ENCODE measurements around the gene NRG3. TPM values are rescaled to one million over a fixed set of nuclear protein-coding genes. Genes with fewer than 3 reads are reported as not detected.

The NRG3 gene
- total RNA-seq, 2 experiments from 2014 or later = not detected

DNA sequence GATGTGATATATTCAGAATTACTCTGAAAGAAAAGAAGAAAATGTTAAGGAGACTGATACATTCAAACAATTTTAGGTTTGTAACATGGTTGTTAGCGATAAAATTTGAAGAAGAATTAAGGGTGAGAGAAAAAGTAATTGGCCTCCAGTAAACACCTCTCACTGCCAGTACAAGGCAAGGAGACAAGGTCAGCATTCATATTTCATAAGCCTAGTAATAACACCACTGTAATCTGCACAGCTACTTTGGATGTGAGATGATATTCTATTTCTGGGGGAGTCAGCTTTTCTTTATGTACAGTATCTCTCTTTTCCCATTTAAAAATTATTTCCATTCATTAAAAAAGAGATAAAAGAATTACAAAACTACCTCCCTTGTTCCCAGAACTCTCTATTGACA lies 621.1 kb downstream of the NRG3 start:
- no peaks in the 10 kb centered on the region for H3K4me1 ChIP-seq (ENCODE audit: insufficient read depth, low read length, poor library complexity, severe bottlenecking)
- no TSS peak for BruUV-seq (replicated peaks)
- H3K4me2 ChIP-seq (ENCODE audit: low read length) = no peak overlapping the region
- no peak for TF ChIP-seq EZH2phosphoT487 (IDR thresholded peaks at IDR 0.05; ENCODE audit: borderline replicate concordance, low read depth, low read length)
- TF ChIP-seq, protein P1, sequence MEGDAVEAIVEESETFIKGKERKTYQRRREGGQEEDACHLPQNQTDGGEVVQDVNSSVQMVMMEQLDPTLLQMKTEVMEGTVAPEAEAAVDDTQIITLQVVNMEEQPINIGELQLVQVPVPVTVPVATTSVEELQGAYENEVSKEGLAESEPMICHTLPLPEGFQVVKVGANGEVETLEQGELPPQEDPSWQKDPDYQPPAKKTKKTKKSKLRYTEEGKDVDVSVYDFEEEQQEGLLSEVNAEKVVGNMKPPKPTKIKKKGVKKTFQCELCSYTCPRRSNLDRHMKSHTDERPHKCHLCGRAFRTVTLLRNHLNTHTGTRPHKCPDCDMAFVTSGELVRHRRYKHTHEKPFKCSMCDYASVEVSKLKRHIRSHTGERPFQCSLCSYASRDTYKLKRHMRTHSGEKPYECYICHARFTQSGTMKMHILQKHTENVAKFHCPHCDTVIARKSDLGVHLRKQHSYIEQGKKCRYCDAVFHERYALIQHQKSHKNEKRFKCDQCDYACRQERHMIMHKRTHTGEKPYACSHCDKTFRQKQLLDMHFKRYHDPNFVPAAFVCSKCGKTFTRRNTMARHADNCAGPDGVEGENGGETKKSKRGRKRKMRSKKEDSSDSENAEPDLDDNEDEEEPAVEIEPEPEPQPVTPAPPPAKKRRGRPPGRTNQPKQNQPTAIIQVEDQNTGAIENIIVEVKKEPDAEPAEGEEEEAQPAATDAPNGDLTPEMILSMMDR (conservative IDR thresholded peaks at IDR 0.05; ENCODE audit: low read length) = no peak
- no peaks in the 10 kb centered on the region for H3K36me3 ChIP-seq (ENCODE audit: insufficient read depth, low read length)
- ChIA-PET CTCF (ENCODE audit: unreplicated experiment) (no interaction called here), POLR2A (no interaction called here)
- no peak for DNase-seq (ENCODE audit: low spot score)
- H3K4me3 ChIP-seq (ENCODE audit: low read depth, low read length, poor library complexity, severe bottlenecking) = no peak overlapping the region
- intact Hi-C loops (cut with micrococcal nuclease; ENCODE audit: unreplicated experiment) = no loop called here
- H3K27ac ChIP-seq (ENCODE audit: low read depth, low read length, poor library complexity, severe bottlenecking) = no peak overlapping the region
- no peaks in the 10 kb centered on the region for H4K20me1 ChIP-seq (ENCODE audit: insufficient read depth, low read length)
- H3K9me3 ChIP-seq (ENCODE audit: low read length) = no peaks in the 10 kb centered on the region
- no peaks in the 10 kb centered on the region for H3K79me2 ChIP-seq (ENCODE audit: insufficient read depth, low read depth, low read length)
- H3K9me2 ChIP-seq (ENCODE audit: insufficient read depth, low read length) = no peaks in the 10 kb centered on the region
- H2AFZ ChIP-seq (ENCODE audit: low read length) = no peak overlapping the region

DNA sequence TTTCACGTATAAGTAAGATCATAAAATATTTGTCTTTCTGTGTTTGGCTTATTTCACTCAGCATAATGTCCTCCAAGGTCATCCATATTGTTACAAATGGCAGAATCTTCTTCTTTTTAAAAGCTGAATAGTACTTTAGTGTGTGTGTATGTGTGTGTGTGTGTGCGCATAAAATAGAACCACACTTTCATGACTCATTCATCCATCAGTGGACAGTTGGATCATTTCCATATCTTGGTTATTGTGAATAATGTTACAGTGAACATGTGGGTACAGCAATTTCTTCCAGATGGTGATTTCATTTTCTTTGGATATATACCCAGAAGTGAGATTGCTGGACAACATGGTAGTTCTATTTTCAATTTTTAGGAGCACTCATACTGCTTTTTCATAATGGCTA lies 622.4 kb downstream of the NRG3 start:
- Histone ChIP-seq H3K79me2 (ENCODE audit: insufficient read depth, low read depth, low read length) (no peaks in the 10 kb centered on the region), H3K36me3 (ENCODE audit: insufficient read depth, low read length) (no peaks in the 10 kb centered on the region), H3K27ac (ENCODE audit: low read depth, low read length, poor library complexity, severe bottlenecking) (no peak overlapping the region), H3K4me2 (ENCODE audit: low read length) (no peak overlapping the region), H4K20me1 (ENCODE audit: insufficient read depth, low read length) (no peaks in the 10 kb centered on the region), H3K9me3 (ENCODE audit: low read length) (no peaks in the 10 kb centered on the region), H3K4me1 (ENCODE audit: insufficient read depth, low read length, poor library complexity, severe bottlenecking) (no peaks in the 10 kb centered on the region), H2AFZ (ENCODE audit: low read length) (no peak overlapping the region), H3K4me3 (ENCODE audit: low read depth, low read length, poor library complexity, severe bottlenecking) (no peak overlapping the region), H3K9me2 (ENCODE audit: insufficient read depth, low read length) (no peaks in the 10 kb centered on the region)
- TF ChIP-seq EZH2phosphoT487 (IDR thresholded peaks at IDR 0.05; ENCODE audit: borderline replicate concordance, low read depth, low read length) = no peak
- TF ChIP-seq, protein P1 (conservative IDR thresholded peaks at IDR 0.05; ENCODE audit: low read length) = no peak
- DNase-seq (ENCODE audit: low spot score) = no peak
- ChIA-PET CTCF (ENCODE audit: unreplicated experiment) (no interaction called here), POLR2A (interaction anchor here (0.9 kb wide), 1 partner anchor 1203 kb away, joined by 3 read pairs; no protein-coding TSS in a partner anchor)
- no TSS peak for BruUV-seq (replicated peaks)
- intact Hi-C loops (cut with micrococcal nuclease; ENCODE audit: unreplicated experiment) = no loop called here

DNA sequence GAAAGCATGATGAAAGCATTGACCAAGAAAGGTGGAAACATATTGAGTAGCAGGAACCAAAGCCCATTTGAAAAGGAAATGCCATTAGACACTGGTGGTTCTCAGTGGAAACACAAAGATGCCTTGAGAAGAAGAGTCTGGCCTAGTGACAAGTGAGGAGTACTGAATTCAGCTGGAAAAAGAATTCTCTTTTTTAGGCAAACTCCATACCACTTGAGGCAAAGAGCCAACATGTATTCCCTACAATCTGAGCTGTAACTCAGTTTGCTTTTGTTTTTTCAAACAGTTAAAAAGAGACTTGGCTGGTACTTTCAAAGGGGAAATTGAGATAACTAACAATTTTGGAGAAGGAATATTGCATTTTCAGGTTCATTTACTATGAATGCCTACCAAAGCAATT lies 624.0 kb downstream of the NRG3 start:
- Histone ChIP-seq H3K4me3 (ENCODE audit: low read depth, low read length, poor library complexity, severe bottlenecking) (no peak overlapping the region), H3K79me2 (ENCODE audit: insufficient read depth, low read depth, low read length) (no peaks in the 10 kb centered on the region), H3K4me1 (ENCODE audit: insufficient read depth, low read length, poor library complexity, severe bottlenecking) (no peaks in the 10 kb centered on the region), H4K20me1 (ENCODE audit: insufficient read depth, low read length) (no peaks in the 10 kb centered on the region), H3K27ac (ENCODE audit: low read depth, low read length, poor library complexity, severe bottlenecking) (no peak overlapping the region), H3K4me2 (ENCODE audit: low read length) (no peak overlapping the region), H3K36me3 (ENCODE audit: insufficient read depth, low read length) (no peaks in the 10 kb centered on the region), H2AFZ (ENCODE audit: low read length) (no peak overlapping the region), H3K9me2 (ENCODE audit: insufficient read depth, low read length) (no peaks in the 10 kb centered on the region), H3K9me3 (ENCODE audit: low read length) (no peaks in the 10 kb centered on the region)
- no TSS peak for BruUV-seq (replicated peaks)
- POLR2A ChIA-PET = no interaction called here
- intact Hi-C loops (cut with micrococcal nuclease; ENCODE audit: unreplicated experiment) = no loop called here
- no peak for TF ChIP-seq EZH2phosphoT487 (IDR thresholded peaks at IDR 0.05; ENCODE audit: borderline replicate concordance, low read depth, low read length)
- TF ChIP-seq, protein P1 (conservative IDR thresholded peaks at IDR 0.05; ENCODE audit: low read length) = no peak
- no peak for DNase-seq (ENCODE audit: low spot score)
- CTCF ChIA-PET (ENCODE audit: unreplicated experiment) = no interaction called here
